GM20431 (cell line): ENCODE data around the gene PDZD4.

Source experiments
- in situ Hi-C: fragments of 300-500 bp; cut with MseI, MboI; formaldehyde crosslinking; loops from one replicate; pipeline ENCODE4 v1.15.0; 2020; ENCODE audit warnings: low sequenced_read_pairs; ENCODE audit not compliant: unreplicated experiment

PDZD4 gene

GRCh38 chrX:153765138-153766079 lies 64.9 kb downstream of the PDZD4 start:
- in situ Hi-C loops, result no loop called here

- in situ Hi-C loops, result no loop called here
These were observed 65.6 kb downstream of the PDZD4 start for GRCh38 chrX:153764786-153765137.

DNA sequence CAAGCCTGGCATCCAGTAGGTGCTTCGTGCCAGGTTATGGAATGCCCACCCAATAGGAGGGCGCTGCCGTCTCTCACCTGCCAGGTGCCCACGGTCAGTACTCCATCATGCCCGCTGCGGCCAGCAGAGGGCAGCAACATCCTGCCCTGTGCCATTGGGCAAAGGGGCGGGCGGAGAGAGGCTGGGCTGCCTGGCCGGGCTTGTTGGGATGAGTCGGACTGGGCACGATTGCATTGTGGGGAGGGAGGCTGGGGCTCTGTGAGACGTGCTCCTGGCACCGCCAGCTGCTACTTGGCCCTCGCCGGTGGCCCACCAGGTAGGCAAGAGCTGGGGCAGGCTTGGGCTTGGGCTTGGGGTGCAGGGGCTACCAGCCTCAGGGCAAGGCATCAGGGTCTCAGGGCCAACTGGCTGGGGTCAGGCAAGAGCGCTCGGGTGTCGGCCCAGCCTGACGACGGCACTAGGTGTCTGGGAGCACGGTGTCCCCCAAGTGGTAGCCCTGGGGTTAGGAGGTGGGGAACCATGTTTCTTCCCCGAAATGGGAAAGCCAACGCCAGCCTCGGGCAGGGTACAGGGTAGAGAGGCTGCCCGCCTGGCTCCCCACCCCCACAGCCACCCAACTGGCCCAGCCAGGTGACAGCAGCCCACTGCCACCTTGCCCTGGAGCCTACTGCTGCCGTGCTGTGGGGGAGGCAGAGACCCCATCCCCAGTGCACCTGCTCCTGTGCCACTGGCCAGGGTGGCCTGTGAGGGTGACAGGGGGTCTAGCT lies 66.2 kb downstream of the PDZD4 start, which contains the start of gene PLXNB3:
Gene PLXNB3 (plus strand): TSS at position 261 of the 767 bp plus-strand sequence. CDS start 1,287 bp downstream, outside the sequence.
- in situ Hi-C loops, result no loop called here

DNA sequence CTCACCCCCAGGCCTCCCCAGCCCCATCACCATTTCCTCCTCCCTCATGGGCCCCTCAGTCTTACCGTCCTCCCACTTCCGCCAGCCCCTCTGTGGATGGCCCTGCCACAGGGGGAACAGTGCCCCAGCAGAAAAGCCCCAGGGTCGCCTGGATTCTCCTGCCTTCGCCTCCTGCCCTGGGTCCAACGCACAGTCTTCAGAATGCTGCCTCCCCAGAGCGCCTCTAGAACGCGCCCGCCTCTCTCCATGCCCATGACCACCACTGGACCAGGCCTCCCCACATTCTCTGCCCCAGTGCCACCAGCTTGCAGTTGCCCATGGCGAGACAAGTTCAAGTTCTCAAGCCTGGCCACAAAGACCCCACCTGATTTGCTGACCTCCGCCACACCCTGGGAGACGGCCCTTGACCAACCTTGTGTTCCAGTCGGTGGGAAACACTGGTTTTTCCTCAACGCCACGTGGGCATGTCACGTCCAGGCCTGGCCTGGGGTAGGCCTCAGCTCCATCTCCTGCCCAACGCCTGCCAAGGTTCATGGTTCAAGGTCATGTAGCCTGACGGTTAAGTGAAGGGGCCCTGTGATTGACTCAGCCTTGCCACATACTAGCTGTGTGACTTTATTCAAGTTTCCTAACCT lies 66.9 kb downstream of the PDZD4 start:
- in situ Hi-C loops, result no loop called here

GRCh38 chrX:153762626-153763173 lies 67.6 kb downstream of the PDZD4 start:
- in situ Hi-C loops, result no loop called here

DNA sequence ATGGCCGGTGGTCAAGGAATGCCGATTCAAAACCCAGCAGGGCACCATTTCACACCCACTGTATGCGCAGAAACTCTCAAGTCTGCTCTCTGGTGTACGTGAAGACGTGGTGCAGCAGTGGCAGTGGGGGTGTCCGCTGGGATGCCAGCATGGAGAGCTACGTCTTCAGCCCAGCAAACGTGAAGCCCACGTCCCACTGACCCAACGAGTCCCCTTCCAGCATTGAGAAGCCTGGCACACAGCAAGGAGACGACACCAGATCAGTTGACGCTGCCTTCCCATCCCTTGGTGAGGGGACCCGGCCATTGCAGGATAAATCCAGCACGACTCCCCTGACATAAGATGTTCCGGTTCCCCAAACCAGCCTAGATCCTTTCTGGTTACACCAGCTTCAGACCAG lies 68.5 kb downstream of the PDZD4 start:
- in situ Hi-C loops, result no loop called here

- in situ Hi-C loops, result no loop called here
These were observed 75.2 kb downstream of the PDZD4 start for GRCh38 chrX:153755136-153755535.
